ENCODE measurements around the gene CHST11. TPM values are rescaled to one million over a fixed set of nuclear protein-coding genes. Genes with fewer than 3 reads are reported as not detected.
A peak's percentile ranks its signal among the peaks of the same experiment; 100 is the strongest.

The CHST11 gene
- total RNA-seq, 2 experiments from 2014 or later = 53.4 to 53.6 TPM

GRCh38 chr12:104735801-104736200, 279.1 kb downstream of the CHST11 start:
- TF ChIP-seq CTCF (IDR thresholded peaks at IDR 0.05) = no peak
- ATAC-seq (ENCODE audit: poor library complexity) (no peak), DNase-seq (no peak)
- no peaks in the 10 kb centered on the region for H3K9me3 Mint-ChIP-seq
- no peak overlapping the region for H3K4me3 ChIP-seq (ENCODE audit: low read length)
- no peak overlapping the region for H3K27ac ChIP-seq (ENCODE audit: low read depth in 1 of 2, low read length in 2 of 2)
- no peaks in the 10 kb centered on the region for H3K36me3 ChIP-seq (ENCODE audit: insufficient read depth, low read length)
- peaks cover 70% of the 10 kb centered on the region for H3K4me1 ChIP-seq (ENCODE audit: insufficient read depth, low read length)
- H3K9me3 ChIP-seq (ENCODE audit: control insufficient read depth in 1 of 2, insufficient read depth in 1 of 2, low read length in 2 of 2) = no peaks in the 10 kb centered on the region
- no peak overlapping the region for H3K4me3 Mint-ChIP-seq
- ChIA-PET CTCF (no interaction called here), POLR2A (no interaction called here)
- H3K27me3 Mint-ChIP-seq = no peaks in the 10 kb centered on the region
- H3K27ac Mint-ChIP-seq = peak overlapping the region; percentile 49
- no peaks in the 10 kb centered on the region for H3K36me3 Mint-ChIP-seq (ENCODE audit: low read depth)
- peaks cover 77% of the 10 kb centered on the region for H3K4me1 Mint-ChIP-seq (ENCODE audit: low read depth)
- intact Hi-C loops (cut with DNase I, micrococcal nuclease) = no loop called here
- H3K27me3 ChIP-seq (ENCODE audit: control insufficient read depth in 1 of 2, insufficient read depth in 2 of 2, low read length in 2 of 2) = no peaks in the 10 kb centered on the region

GRCh38 chr12:104736307-104736706, 279.6 kb downstream of the CHST11 start:
- Mint-ChIP-seq H3K27me3 (no peaks in the 10 kb centered on the region), H3K4me1 (ENCODE audit: low read depth) (peaks cover 82% of the 10 kb centered on the region), H3K9me3 (no peaks in the 10 kb centered on the region), H3K27ac (peak overlapping the region; percentile 49), H3K4me3 (no peak overlapping the region), H3K36me3 (ENCODE audit: low read depth) (no peaks in the 10 kb centered on the region)
- Histone ChIP-seq H3K27me3 (ENCODE audit: control insufficient read depth in 1 of 2, insufficient read depth in 2 of 2, low read length in 2 of 2) (no peaks in the 10 kb centered on the region), H3K27ac (ENCODE audit: low read depth in 1 of 2, low read length in 2 of 2) (no peak overlapping the region), H3K9me3 (ENCODE audit: control insufficient read depth in 1 of 2, insufficient read depth in 1 of 2, low read length in 2 of 2) (no peaks in the 10 kb centered on the region), H3K4me1 (ENCODE audit: insufficient read depth, low read length) (peaks cover 75% of the 10 kb centered on the region), H3K36me3 (ENCODE audit: insufficient read depth, low read length) (no peaks in the 10 kb centered on the region), H3K4me3 (ENCODE audit: low read length) (no peak overlapping the region)
- no peak for TF ChIP-seq CTCF (IDR thresholded peaks at IDR 0.05)
- intact Hi-C loops (cut with DNase I, micrococcal nuclease) = no loop called here
- DNase-seq = no peak
- CTCF ChIA-PET = no interaction called here
- ATAC-seq (ENCODE audit: poor library complexity) = no peak
- POLR2A ChIA-PET = no interaction called here

GRCh38 chr12:104737113-104737512, 280.4 kb downstream of the CHST11 start:
- Histone ChIP-seq H3K36me3 (ENCODE audit: insufficient read depth, low read length) (no peaks in the 10 kb centered on the region), H3K27me3 (ENCODE audit: control insufficient read depth in 1 of 2, insufficient read depth in 2 of 2, low read length in 2 of 2) (no peaks in the 10 kb centered on the region), H3K4me3 (ENCODE audit: low read length) (no peak overlapping the region), H3K4me1 (ENCODE audit: insufficient read depth, low read length) (peaks cover 76% of the 10 kb centered on the region), H3K9me3 (ENCODE audit: control insufficient read depth in 1 of 2, insufficient read depth in 1 of 2, low read length in 2 of 2) (peaks cover 0 to 1% of the 10 kb centered on the region in 2 experiments), H3K27ac (ENCODE audit: low read depth in 1 of 2, low read length in 2 of 2) (no peak overlapping the region)
- ChIA-PET POLR2A (no interaction called here), CTCF (no interaction called here)
- DNase-seq (no peak), ATAC-seq (ENCODE audit: poor library complexity) (no peak)
- H3K36me3 Mint-ChIP-seq (ENCODE audit: low read depth) = no peaks in the 10 kb centered on the region
- H3K27ac Mint-ChIP-seq = no peak overlapping the region
- H3K9me3 Mint-ChIP-seq = no peaks in the 10 kb centered on the region
- H3K27me3 Mint-ChIP-seq = no peaks in the 10 kb centered on the region
- H3K4me3 Mint-ChIP-seq = no peak overlapping the region
- no peak for TF ChIP-seq CTCF (IDR thresholded peaks at IDR 0.05)
- intact Hi-C loops (cut with DNase I, micrococcal nuclease) = no loop called here
- H3K4me1 Mint-ChIP-seq (ENCODE audit: low read depth) = peaks cover 85% of the 10 kb centered on the region

Data from CD4-positive, alpha-beta T cell (primary cell).